PC-9 (cell line): ENCODE measurements around the gene YY1.

Experiments used
- EZH2 ChIP-seq: fragments of 200-600 bp; sonication (generic); IDR thresholded peaks from 2 replicates; pipeline ENCODE4 v1.8.0; 2017; ENCODE audit warnings: antibody characterized with exemption, low read depth
- TF ChIP-seq, protein P1 (sequence below): fragments of 200-600 bp; sonication (generic); conservative IDR thresholded peaks from 2 replicates; pipeline ENCODE4 v1.6.1; 2017; ENCODE audit warnings: mixed run types, antibody characterized with exemption, mild to moderate bottlenecking, moderate library complexity

GRCh38 chr14:100290607-100291304, 51.8 kb downstream of the YY1 start:
- TF ChIP-seq, protein P1, sequence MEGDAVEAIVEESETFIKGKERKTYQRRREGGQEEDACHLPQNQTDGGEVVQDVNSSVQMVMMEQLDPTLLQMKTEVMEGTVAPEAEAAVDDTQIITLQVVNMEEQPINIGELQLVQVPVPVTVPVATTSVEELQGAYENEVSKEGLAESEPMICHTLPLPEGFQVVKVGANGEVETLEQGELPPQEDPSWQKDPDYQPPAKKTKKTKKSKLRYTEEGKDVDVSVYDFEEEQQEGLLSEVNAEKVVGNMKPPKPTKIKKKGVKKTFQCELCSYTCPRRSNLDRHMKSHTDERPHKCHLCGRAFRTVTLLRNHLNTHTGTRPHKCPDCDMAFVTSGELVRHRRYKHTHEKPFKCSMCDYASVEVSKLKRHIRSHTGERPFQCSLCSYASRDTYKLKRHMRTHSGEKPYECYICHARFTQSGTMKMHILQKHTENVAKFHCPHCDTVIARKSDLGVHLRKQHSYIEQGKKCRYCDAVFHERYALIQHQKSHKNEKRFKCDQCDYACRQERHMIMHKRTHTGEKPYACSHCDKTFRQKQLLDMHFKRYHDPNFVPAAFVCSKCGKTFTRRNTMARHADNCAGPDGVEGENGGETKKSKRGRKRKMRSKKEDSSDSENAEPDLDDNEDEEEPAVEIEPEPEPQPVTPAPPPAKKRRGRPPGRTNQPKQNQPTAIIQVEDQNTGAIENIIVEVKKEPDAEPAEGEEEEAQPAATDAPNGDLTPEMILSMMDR, result no peak
- TF ChIP-seq EZH2, result no peak
